Right atrium auricular region (tissue), 2 donors: ENCODE results near the gene IL20RA. TPM values are rescaled to one million over a fixed set of nuclear protein-coding genes. Genes with fewer than 3 reads are reported as not detected.

Experiments used
- DNase-seq: peaks from one replicate; pipeline ENCODE4 v3.0.0-alpha.2; 2019; ENCODE audit warnings: low spot score
- H3K27ac ChIP-seq, 2 donors: fragments of 200-600 bp; sonication (generic); 1 replicate in 1 of 2; 2 replicates in 1 of 2; pipeline ENCODE4 v1.5.1; 2016 to 2019
- H3K27me3 ChIP-seq, 2 donors: fragments of 200-600 bp; sonication (generic); one replicate each; pipeline versions ENCODE4 v1.5.1 to v1.6.0; 2017 to 2019
- H3K36me3 ChIP-seq: fragments of 200-600 bp; sonication (generic); one replicate; pipeline ENCODE4 v1.5.1; 2016
- H3K4me1 ChIP-seq, 2 donors: fragments of 200-600 bp; sonication (generic); one replicate each; pipeline versions ENCODE4 v1.5.1 to v1.6.0; 2017 to 2019
- H3K4me3 ChIP-seq, 2 donors: fragments of 200-600 bp; sonication (generic); 1 replicate in 1 of 2; 2 replicates in 1 of 2; pipeline ENCODE4 v1.5.1; 2017 to 2019; ENCODE audit warnings: mild to moderate bottlenecking in 1 of 2, moderate library complexity in 1 of 2
- H3K9me3 ChIP-seq, 2 donors: fragments of 200-600 bp; sonication (generic); one replicate each; pipeline ENCODE4 v1.5.1; 2019
- total RNA-seq, 2 donors: library from RNA; depleted of rRNA; stranded (reverse); fragments of >200 nt; gene quantifications; one replicate each; pipeline ENCODE4 v1.1.0, GENCODE V29; 2016
- TF ChIP-seq, protein P1 (sequence below), 2 donors: fragments of 200-600 bp; sonication (generic); IDR thresholded peaks; one replicate each; pipeline ENCODE4 v1.5.1; 2019; ENCODE audit warnings: antibody characterized with exemption in 2 of 2

The IL20RA gene
- total RNA-seq, 2 donors from 2014 or later = 0.12 to 5.0 TPM

DNA sequence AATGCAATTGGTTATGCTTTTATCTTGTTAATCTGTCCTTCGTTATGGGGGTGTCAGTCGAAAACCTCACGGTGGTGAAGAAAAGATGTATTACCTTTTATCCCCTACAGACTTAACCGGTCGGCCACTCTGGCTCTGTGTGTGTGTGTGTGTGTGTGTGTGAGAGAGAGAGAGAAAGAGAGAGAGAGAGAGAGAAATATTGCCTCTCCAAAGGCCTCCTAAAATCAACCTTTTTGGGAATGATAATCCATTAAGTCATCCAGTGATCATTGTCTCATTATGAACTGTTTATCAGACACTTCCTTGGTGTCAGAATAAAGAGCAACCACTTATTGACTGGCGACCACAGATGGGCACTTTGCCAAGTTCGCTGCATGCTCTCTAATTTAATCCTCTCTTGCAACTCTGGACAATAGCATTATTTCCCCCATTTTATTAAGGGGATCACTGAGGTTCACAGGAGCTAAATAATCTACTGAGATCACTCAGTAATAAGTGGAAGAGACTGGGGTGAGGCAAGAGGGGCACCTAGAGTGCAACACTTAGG, 92.0 kb downstream of the IL20RA start:
- TF ChIP-seq, protein P1, sequence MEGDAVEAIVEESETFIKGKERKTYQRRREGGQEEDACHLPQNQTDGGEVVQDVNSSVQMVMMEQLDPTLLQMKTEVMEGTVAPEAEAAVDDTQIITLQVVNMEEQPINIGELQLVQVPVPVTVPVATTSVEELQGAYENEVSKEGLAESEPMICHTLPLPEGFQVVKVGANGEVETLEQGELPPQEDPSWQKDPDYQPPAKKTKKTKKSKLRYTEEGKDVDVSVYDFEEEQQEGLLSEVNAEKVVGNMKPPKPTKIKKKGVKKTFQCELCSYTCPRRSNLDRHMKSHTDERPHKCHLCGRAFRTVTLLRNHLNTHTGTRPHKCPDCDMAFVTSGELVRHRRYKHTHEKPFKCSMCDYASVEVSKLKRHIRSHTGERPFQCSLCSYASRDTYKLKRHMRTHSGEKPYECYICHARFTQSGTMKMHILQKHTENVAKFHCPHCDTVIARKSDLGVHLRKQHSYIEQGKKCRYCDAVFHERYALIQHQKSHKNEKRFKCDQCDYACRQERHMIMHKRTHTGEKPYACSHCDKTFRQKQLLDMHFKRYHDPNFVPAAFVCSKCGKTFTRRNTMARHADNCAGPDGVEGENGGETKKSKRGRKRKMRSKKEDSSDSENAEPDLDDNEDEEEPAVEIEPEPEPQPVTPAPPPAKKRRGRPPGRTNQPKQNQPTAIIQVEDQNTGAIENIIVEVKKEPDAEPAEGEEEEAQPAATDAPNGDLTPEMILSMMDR (IDR thresholded peaks at IDR 0.05) = no peak

DNA sequence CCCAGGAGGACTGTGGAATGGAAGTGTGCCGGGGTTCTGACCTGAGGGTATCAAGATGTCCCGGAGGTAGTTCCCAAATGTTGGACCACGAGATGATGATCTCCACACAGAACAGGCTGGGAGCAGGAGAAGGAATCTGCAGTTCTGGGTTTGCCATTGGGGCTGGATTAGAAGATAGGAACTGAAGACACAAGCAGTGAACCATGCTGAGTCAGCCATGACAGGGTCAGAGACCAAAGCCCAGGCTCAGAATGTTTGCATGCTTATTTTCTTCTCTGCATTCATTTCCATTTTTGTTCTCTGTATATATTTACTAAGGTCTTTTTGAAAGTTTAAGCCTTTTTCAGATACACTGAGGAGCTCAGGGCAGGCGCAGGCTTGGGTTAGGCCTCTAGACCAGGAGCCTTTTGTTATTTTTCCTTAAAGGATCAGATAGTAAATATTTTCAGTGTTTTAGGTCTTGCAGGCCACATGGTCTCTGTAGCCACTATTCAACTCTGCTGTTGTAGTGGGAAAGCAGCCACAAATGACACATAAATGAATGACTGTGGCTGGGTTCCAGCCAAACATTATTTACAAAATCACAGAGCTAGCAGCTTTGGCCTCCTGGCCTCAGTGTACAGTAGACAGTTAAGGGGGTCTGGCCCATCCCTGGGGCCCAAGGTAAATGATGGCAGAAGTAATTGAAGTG, 94.2 kb downstream of the IL20RA start:
- Histone ChIP-seq H3K36me3 (no peaks in the 10 kb centered on the region), H3K4me1 (no peaks in the 10 kb centered on the region), H3K27me3 (no peaks in the 10 kb centered on the region), H3K4me3 (no peak overlapping the region), H3K9me3 (no peaks in the 10 kb centered on the region), H3K27ac (no peak overlapping the region)
- no peak for DNase-seq
- TF ChIP-seq, protein P1 (IDR thresholded peaks at IDR 0.05) = no peak

More for the DNA sequence above, 92.0 kb downstream of the IL20RA start:
- H3K9me3 ChIP-seq = no peaks in the 10 kb centered on the region
- DNase-seq = no peak
- H3K27ac ChIP-seq = no peak overlapping the region
- H3K36me3 ChIP-seq = no peaks in the 10 kb centered on the region
- no peaks in the 10 kb centered on the region for H3K27me3 ChIP-seq
- peaks cover 0 to 8% of the 10 kb centered on the region in 2 donors for H3K4me1 ChIP-seq
- no peak overlapping the region for H3K4me3 ChIP-seq

Other genes with a start within 250 kb of the IL20RA start
- gene PEX7, start 222.4 kb downstream of the IL20RA start, total RNA-seq = 10 to 100 TPM in 1 of 2 donors, 1 to 10 TPM in 1; 7.2 to 14.5 TPM
- not detected for gene SLC35D3, start 122.7 kb downstream of the IL20RA start, total RNA-seq
- not detected for gene IL22RA2, start 128.7 kb upstream of the IL20RA start, total RNA-seq
- 100 to 1,000 TPM; 111 to 143 TPM for gene IFNGR1, start 174.4 kb upstream of the IL20RA start, total RNA-seq